GM19351 (cell line): ENCODE measurements around the gene DGKB.
A peak's percentile ranks its signal among the peaks of the same experiment; 100 is the strongest.
"Not testable (repeated sequence)": the region's sequence is repeated elsewhere in the genome, so short reads cannot be mapped to it uniquely, and the experiment has no call there.

Experiments used
- ATAC-seq: cut with Tn5 transposase; IDR thresholded peaks from one replicate; pipeline ENCODE4 v1.9.1; 2021; ENCODE audit warnings: mild to moderate bottlenecking, moderate library complexity; ENCODE audit not compliant: unreplicated experiment

Gene DGKB

DNA sequence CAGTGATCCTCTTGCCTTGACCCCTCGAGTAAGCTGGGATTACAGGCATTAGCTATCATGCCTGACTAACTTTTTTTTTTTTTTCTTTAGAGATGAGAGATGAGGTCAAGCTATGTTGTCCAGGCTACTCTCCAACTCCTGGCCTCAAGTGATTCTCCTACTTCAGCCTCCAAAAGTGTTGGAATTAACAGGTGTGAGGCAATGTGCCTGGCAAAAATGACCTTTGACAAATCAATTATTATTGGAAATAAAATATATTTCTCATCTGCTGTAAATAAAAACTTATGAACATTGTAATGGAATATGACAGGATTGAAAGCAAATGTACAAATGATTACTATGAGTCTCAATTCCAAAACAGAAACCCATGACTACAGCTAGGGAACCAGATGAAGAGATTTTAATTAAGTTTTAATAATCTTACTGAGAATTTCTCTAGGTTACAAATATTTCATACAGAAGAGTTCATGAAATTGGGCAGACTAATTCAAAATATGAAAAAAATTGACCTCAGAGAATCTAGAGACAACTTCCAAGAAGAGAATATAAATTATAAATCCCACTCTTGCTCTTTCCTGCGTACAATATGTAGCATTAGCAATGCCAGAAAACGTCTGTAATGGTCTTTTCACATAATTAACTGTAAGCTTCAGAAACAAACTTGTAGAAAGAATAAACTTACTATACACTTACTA lies 414.7 kb downstream of the DGKB start:
- no peak for ATAC-seq

DNA sequence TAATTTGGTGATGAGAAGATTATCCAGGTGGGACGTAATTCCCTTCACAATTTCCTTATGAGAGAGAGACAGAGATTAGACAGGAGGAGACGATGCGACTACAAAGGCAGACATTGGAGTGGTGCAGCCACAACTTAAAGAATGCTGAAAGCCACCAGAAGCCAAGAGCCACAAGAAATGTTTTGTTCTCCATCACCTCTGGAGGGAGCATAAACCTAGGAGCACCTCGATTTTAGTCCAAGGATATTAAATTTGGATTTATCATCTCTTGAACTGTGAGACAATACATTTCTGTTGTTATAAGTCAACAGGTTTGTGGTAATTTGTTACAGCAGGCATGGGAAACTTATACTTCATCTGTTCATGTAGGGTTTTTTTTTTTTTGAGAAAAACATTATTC lies 418.9 kb downstream of the DGKB start:
- no peak for ATAC-seq

DNA sequence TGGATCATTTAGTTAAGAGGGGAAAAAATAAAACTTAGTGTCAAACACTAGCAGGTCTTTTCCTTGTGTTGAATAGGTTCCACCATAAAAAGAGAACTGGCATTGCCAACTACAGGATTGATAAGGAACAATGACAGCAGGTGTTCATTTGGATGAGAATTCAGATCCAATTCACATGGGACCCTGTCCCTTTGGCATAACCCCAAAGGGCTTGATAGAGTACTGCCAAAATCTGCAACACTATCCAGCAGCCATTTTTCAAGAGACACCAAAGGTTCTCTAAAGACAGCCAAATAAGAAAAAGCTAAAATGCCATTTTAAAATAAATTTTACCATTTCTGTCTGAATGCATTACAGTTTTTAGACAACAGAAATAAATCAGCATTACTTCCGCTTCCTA lies 422.3 kb downstream of the DGKB start:
- no peak for ATAC-seq

DNA sequence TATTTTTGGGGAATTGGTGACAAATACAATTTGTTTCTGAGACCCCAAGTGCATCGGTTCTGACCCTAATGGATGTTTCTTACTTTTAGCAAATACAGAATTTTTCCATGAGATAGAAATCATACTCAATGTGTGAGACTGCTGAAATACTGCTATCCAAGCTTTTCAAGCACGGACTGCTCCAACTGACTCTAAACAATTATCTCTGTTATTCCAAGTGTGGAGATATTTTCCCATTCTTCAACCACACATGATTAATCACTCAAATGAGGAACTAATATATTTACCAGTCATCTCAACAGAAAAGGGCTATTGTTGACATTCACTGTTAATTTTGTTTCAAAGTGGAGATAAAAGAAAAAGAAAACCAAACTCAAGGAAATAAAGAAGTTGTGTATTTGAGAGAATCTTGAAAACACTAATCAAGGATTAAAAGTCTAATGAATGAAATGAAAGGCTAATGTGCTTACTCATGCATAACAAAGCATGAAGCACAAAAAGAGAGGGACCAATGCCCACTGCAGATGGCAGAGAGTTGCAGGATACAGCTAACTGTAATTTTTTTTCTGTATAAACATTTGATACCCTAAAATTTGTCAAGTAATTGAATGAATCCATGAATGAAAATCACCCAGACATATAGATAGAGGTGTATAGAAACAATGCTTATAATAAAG lies 423.6 kb downstream of the DGKB start:
- ATAC-seq: no peak

DNA sequence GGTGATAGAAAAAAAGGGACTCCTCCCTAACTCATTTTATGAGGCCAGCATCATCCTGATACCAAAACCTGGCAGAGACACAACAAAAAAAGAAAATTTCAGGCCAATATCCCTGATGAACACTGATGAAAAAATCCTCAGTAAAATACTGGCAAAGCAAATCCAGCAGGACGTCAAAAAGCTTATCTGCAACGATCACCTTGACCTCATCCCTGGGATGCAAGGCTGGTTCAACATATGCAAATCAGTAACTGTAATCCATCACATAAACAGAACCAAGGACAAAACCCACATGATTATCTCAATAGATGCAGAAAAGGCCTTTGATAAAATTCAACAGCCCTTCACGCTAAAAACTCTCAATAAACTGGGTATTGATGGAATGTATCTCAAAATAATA lies 440.8 kb downstream of the DGKB start:
- not testable (repeated sequence) for ATAC-seq

DNA sequence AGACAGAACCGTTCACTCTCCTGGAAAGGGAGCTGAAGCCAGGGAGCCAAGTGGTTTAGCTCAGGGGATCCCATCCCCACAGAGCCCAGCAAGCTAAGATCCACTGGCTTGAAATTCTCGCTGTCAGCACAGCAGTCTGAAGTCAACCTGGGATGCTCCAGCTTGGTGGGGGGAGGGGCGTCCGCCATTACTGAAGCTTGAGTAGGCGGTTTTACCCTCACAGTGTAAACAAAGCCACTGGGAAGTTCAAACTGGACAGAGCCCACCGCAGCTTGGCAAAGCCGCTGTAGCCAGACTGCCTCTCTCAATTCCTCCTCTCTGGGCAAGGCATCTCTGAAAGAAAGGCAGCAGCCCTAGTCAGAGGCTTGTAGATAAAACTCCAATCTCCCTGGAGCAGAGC lies 443.7 kb downstream of the DGKB start:
- not testable (repeated sequence) for ATAC-seq

DNA sequence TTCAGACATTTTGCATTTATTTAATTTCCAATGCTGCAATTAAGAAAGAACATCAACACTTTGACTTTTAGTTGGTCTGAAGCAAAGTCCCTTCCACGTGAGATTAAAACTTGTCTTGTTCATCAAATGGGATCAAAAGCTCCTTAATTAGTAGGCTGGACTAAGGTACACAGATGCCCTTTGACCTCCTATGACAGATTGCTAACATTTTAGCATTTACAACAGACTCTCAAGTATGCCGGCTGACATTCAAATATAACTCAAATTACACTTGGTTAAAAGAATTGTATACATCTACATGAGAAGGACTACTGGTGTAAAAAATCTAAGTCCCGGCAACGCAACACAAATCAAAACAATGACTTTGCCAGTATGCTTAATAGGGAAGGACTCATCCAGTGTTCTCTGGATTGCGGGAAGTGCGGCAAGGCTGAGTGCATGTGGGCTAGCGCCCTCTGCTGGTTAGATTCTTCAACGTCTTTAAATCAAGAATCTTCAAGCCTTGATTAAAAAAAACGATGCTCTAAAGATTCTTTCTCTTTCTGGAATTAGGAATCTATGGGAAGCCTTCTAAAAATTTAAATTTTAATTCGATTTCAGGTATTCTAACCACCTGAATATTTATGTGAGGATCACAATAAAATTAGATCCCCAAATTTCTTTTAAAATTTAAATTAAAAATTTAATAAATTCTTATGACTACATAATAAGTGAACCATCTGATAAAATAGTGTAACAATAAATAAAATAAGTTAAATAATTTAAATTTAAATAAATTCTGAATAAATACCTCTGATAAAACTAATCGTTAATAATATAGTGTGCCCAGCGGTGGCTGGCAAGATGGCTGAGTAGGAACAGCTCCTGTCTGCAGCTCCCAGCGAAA lies 444.7 kb downstream of the DGKB start:
- ATAC-seq: peak; percentile 87

DNA sequence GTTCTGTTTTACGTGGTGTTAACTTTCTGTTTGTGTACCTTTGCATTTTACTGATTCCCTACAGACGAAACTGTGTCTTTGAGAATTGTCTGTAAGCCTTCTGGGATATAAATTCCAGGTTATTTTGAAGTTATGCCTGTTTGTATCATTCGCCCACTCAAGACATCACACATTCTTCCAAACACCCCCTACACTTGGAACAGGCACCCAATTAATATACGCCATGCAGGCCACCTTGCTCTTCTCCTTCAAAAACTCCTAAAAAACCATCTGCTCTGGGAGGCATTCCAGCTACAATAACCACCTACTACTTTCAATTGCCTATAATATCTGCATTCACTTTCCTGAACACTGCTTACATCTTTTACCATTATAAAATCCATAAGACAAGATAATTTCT lies 453.3 kb downstream of the DGKB start:
- ATAC-seq: no peak

DNA sequence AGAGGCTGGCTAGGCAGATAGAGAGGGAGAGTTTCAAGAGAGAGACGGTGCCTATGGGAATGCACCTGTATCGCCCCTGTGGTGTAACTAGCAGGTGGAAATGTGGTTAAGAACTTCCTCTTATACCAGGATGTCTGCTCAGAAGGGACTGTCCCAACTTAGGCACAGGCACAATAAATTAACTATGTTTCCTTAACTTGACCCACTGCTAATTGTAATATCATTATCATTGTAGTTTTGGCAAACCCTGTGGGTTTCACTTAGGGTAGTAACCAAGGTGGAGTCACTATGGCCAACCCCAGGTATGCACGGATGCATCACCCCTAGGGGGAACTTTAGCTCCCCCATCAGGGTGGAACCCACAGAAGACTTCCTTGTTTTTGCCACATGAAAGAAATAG lies 455.7 kb downstream of the DGKB start:
- ATAC-seq: peak; percentile 74

DNA sequence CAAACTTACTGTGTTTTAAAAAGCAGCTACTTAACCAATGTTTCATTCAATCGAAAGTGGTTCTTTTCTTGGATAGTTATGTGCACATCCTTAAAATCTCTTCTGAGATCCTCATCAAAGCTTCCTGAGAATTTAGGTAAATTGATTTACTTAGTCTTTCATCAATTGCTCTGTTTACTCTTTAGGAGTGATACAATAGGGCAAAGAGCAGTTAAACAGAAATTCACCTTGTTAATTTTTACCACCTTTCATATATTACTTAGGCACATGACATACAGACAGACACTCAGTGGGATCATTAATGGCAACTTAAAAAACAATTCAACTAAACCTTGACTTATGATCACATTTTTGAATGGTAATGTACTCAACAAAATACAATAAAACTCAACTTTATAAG lies 456.3 kb downstream of the DGKB start:
- ATAC-seq: no peak

DNA sequence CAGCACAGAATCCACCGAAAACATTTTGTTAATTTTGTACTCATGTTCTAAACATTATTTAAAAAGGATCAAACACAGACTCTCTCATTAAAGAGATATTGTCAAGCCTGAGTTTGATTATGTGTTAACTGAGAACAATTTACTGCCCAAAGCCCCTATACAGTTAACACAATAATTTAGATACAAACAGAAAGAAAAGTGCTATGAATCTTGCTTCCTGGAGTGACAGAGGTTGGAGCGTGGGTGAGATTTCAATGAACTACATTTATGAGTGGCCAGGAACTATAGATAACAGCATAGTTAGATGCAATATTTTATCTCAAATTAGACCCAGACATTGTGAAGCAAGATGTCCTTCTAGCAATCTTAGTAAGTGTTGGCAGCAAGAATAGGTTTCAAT lies 464.2 kb downstream of the DGKB start:
- no peak for ATAC-seq

DNA sequence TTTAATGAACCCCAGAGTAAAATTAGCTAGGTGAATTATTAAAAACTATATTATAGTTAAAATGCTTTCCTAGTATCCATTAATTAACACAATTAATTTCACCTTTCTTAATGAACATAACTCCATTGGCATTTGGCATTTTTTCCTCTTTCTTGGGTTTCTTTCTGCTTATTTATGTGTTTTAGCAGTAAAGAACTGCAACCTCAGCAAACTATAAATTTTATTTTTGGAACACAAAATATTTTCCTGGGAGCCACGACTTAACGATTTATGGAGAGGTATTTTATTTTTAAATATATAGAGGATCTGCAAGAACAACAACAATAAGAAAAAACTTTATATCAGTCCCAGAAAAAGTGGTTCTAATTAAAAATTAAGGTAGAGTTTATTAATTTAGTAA lies 465.7 kb downstream of the DGKB start:
- ATAC-seq: no peak

DNA sequence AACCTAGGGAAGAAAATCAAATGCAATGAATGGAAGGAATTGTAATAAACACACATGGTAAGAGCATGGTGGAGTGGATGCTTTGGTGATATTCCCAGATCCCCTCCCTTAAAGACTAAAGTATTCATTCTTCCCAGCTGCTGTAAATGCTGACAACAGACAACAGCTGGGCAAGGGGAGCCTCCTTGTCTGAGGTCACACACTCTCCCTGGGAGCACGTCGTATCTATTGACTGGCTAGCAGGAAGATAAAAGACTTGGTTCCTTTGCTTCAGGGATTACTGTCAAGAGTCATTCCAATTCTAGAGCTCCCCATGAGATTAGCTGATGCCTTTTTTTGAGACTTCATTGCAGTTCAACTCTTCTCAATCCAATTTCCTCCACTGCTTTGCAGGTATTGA lies 469.6 kb downstream of the DGKB start:
- ATAC-seq: no peak

DNA sequence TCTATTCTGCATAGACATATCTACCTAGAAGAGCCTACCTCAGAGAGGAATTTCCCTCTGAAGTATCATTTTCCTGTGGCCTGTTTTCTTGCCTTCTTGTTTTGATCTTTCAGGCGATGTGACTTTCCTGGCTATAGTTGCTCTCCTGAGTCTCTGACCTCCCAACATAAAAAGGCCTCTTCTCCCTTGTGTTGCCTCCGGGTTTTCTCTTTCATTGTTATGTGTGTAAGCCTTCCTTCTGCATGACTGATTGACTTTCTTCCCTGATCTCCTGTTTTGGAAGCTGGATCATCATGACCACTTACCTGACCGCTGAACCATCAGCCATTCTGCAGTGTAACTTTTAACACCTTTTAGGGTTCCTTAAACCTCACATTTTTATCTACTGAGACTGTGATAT lies 471.6 kb downstream of the DGKB start:
- no peak for ATAC-seq

DNA sequence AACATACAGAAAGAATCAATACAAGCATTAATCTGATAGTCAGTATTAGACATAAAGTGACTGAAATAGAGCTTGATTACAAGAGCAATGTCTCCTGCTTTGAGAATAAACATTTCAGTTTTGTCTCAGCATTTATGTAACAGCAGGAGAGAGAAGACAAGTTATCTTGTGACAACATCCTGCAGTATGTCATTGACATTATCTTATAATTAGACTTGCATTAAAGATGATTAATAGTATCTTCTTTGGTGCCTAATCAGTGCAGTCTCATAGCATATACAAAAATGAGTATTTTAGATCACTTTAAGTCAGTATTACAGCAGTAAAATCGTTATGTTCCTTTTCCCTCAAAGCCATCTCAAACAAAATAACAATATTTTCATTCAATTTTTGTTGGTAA lies 477.0 kb downstream of the DGKB start:
- no peak for ATAC-seq

DNA sequence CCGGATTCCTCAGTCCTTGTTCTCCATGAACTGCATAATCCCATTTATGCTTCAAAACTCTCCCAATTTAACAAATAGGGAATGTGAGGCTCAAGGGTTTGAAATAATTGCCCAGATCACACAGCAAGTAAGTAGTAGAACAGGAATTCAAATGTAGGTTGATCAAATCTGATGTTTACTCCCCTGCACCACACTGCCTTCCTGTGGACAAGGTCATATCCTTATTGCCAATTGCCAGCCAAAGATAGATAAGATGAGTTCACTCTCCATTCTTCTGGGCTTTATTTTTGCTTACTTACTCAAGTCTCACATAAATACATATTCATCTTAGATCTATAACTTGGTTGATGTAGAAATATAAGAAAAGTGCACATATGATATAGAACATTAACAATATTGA lies 477.9 kb downstream of the DGKB start:
- no peak for ATAC-seq

DNA sequence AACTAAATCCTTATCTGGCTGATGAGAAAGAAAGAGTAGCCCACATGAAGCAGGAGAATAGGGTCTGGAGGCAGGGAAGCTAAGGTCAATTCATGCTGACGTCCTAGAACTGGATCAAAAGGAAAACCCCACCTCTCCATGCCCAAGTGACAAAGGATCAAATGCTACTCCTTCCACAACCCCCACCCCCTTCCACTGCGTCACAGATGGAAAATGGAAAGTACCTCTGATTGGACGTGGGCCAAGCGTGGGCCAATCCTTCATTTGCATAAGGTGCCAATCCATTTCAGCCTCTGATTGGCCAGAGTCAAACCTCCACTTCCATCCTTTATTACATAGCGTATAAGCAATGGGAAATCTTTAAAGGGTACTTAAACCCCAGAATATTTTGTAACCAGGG lies 481.8 kb downstream of the DGKB start:
- no peak for ATAC-seq

DNA sequence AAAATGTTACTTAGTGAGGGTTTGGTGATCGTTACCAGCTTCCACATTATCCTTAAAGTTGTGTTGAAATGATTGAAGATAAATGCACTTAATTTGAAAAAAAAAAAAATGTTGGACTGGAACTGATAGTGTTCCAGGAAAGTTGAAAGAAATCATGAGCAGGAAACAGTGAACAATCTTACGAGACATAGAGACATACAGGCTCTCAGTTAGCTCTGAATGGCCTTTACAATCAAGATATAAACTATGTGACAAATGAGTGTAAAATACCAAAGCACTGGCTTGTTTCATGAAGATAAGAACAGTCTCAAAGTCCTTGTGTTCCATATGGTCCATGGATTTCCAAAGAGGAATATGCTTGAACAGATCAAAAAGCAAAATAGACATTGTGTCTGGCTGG lies 483.0 kb downstream of the DGKB start:
- ATAC-seq: no peak

DNA sequence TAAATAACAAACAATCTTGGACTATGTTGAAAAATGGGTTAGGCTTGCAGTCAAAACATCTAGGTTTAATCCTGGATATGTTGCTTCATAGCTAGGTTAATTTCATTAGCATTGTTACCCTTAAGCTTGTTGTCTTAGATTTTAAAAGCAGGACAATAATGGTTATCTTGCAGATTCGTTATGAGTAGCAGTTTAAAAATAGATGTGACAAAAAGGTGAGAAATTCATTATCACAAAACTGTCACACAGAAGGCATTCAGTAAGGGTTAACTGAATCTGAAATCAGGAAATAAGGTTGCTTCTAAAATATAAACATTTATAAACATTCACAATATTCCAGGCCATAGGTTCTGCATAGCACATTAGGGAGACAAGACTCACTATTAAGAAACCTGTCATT lies 483.9 kb downstream of the DGKB start:
- no peak for ATAC-seq

DNA sequence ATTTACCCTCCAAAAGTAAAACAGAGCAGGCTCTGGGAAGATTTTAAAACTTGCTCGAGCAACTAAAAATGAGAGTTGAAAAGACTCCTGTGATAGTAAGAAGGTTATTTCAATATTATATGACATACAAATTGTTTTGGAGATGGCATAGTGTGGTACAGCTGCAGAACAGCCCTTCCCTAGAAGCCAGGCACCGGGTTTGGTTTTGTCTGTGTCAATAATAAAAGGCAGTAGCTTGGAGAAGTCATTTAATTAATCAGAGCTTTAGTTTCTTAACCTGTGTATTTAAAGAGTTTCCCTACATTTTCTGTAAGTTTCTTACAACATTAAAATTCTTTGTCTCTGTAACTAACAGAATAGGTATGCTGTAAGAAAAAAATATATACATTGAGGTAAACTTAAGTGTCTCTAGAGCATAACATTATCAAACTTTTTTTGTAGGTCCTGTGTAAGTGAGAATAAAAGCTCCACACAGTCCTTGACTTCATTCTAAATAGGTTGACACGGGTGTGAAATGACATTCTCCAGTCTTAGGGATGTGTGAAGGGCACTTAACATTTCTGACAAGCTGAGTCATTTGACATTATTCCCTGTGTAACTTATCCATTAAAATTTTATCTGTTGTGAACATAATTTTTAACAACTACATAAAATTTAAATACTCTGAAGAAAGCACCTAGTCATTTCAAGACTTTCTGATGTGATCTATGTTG lies 488.1 kb downstream of the DGKB start:
- no peak for ATAC-seq
